ENCODE data around the gene FAXDC2. TPM values are rescaled to one million over a fixed set of nuclear protein-coding genes. Genes with fewer than 3 reads are reported as not detected.

FAXDC2 gene
- total and polyA plus RNA-seq, 2 of the 8 experiments (the other 6 are each of a cell fraction or from before 2014, with no cell fraction given) = 3.7 to 5.9 TPM

GRCh38 chr5:154849791-154850201, 607 bp downstream of the FAXDC2 start:
- Histone ChIP-seq H4K5ac (ENCODE audit: insufficient read length, low read depth, low read length) (no peak overlapping the region), H3K14ac (ENCODE audit: insufficient read length) (no peak overlapping the region), H4K91ac (replicated peaks; ENCODE audit: insufficient read length, low read length) (no peak overlapping the region), H3K4ac (replicated peaks; ENCODE audit: insufficient read length, low read depth, low read length) (no peak overlapping the region), H3K4me3 (ENCODE audit: extremely low read depth in 1 of 4, insufficient read depth in 2 of 4, low read depth in 3 of 4, low read length in 4 of 4) (peak overlapping the region; percentile 26 to 62 (median 55); a peak in 5 of 8 replicates), H3K79me1 (ENCODE audit: low read depth, low read length) (no peaks in the 10 kb centered on the region), H4K20me1 (replicated peaks in 1 of 2; ENCODE audit: control insufficient read depth in 1 of 2, insufficient read depth in 2 of 2, low read length in 2 of 2) (no peaks in the 10 kb centered on the region), H3K23me2 (ENCODE audit: low read depth, low read length) (no peaks in the 10 kb centered on the region), H2BK15ac (ENCODE audit: low read length) (no peak overlapping the region), H3K23ac (ENCODE audit: insufficient read length) (no peak overlapping the region), H4K8ac (ENCODE audit: extremely low read depth, insufficient read depth, low read length) (no peak overlapping the region), H2BK12ac (ENCODE audit: low read depth, low read length) (no peak overlapping the region), H3K4me2 (ENCODE audit: insufficient read depth in 1 of 2, low read depth in 2 of 2, low read length in 2 of 2) (peak overlapping the region; percentile 52 to 90), H2BK120ac (replicated peaks; ENCODE audit: low read depth, low read length) (no peak overlapping the region), H3K9me3 (ENCODE audit: insufficient read depth in 2 of 2, low read depth in 1 of 2, low read length in 1 of 2) (no peaks in the 10 kb centered on the region), H2BK20ac (ENCODE audit: low read length) (no peak overlapping the region), H3K27me3 (replicated peaks in 1 of 4; ENCODE audit: control insufficient read depth in 3 of 4, extremely low read depth in 1 of 4, insufficient read depth in 3 of 4, low read length in 3 of 4) (no peaks in the 10 kb centered on the region), H3K9ac (replicated peaks in 1 of 4; ENCODE audit: extremely low read depth in 1 of 4, low read depth in 3 of 4, low read length in 3 of 4) (peak overlapping the region in 2 of 4 experiments; percentile 52 to 73; a peak in 2 of 7 replicates), H3K18ac (ENCODE audit: extremely low read depth, low read length) (no peak overlapping the region), H3K79me2 (ENCODE audit: control insufficient read depth in 1 of 2, insufficient read depth in 2 of 2, low read length in 2 of 2) (no peaks in the 10 kb centered on the region), H3K4me1 (replicated peaks in 1 of 4; ENCODE audit: control insufficient read depth in 3 of 4, insufficient read depth in 4 of 4, low read length in 3 of 4) (peaks cover 0 to 7% (median 4%) of the 10 kb centered on the region in 4 experiments; a peak in 5 of 7 replicates), H2AK5ac (ENCODE audit: low read depth, low read length) (no peak overlapping the region), H2BK5ac (ENCODE audit: low read depth, low read length) (no peak overlapping the region), H2AFZ (ENCODE audit: low read length) (no peak overlapping the region), H3K27ac (ENCODE audit: low read depth, low read length) (no peak overlapping the region), H3K56ac (replicated peaks; ENCODE audit: insufficient read length, low read depth, low read length) (no peak overlapping the region), H3K36me3 (ENCODE audit: control insufficient read depth in 2 of 4, insufficient read depth in 4 of 4, low read length in 3 of 4) (no peaks in the 10 kb centered on the region; a peak in 2 of 8 replicates)
- no peak for TF ChIP-seq MAFK (IDR thresholded peaks at IDR 0.05; ENCODE audit: low read depth, low read length)
- no peak for TF ChIP-seq BACH1 (IDR thresholded peaks at IDR 0.05; ENCODE audit: low read length)
- TF ChIP-seq RFX5 (IDR thresholded peaks at IDR 0.05; ENCODE audit: borderline replicate concordance, low read depth, low read length) = no peak
- no peak for FAIRE-seq
- no peak for DNase-seq (ENCODE audit: low read depth in 1 of 2, low spot score in 2 of 2)
- ChIA-PET CTCF (ENCODE audit: partially characterized antibody) (interaction anchor here (0.8 to 2.5 kb wide), 4 partner anchors 9 to 160 kb away, joined by 3 to 7 read pairs (median 6); no protein-coding TSS in a partner anchor), POLR2A (ENCODE audit: partially characterized antibody) (interaction anchor here (0.7 to 3.2 kb wide), 8 partner anchors 9 to 277 kb away, joined by 3 to 12 read pairs (median 4); partner anchors contain the start of gene CNOT8)
- WGBS, 2 experiments (ENCODE audit: extremely low coverage in 1 of 2, insufficient coverage in 1 of 2, insufficient read length in 1 of 2, insufficient replicate concordance in 2 of 2, low coverage in 1 of 2, low lambda C conversion rate in 2 of 2, missing lambda C conversion rate in 1 of 2) = 82% methylated on average over 2 of the region's 2 CpGs; no CpG with 5 or more reads in 1 of the 2 experiments
